ENCODE data around the gene GLT8D2.

Gene GLT8D2

GRCh38 chr12:104010606-104011169, 39.3 kb downstream of the GLT8D2 start:
- TF ChIP-seq, protein P1, sequence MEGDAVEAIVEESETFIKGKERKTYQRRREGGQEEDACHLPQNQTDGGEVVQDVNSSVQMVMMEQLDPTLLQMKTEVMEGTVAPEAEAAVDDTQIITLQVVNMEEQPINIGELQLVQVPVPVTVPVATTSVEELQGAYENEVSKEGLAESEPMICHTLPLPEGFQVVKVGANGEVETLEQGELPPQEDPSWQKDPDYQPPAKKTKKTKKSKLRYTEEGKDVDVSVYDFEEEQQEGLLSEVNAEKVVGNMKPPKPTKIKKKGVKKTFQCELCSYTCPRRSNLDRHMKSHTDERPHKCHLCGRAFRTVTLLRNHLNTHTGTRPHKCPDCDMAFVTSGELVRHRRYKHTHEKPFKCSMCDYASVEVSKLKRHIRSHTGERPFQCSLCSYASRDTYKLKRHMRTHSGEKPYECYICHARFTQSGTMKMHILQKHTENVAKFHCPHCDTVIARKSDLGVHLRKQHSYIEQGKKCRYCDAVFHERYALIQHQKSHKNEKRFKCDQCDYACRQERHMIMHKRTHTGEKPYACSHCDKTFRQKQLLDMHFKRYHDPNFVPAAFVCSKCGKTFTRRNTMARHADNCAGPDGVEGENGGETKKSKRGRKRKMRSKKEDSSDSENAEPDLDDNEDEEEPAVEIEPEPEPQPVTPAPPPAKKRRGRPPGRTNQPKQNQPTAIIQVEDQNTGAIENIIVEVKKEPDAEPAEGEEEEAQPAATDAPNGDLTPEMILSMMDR (IDR thresholded peaks at IDR 0.05; ENCODE audit: control insufficient read depth, extremely low read depth, insufficient read depth), result no peak
- H3K4me3 ChIP-seq (ENCODE audit: low read depth, low read length), result no peak overlapping the region
- no peak for DNase-seq (ENCODE audit: low read depth)

GRCh38 chr12:104010121-104010520, 39.9 kb downstream of the GLT8D2 start:
- TF ChIP-seq, protein P1 (IDR thresholded peaks at IDR 0.05; ENCODE audit: control insufficient read depth, extremely low read depth, insufficient read depth), result no peak
- no peak for DNase-seq (ENCODE audit: low read depth)

DNA sequence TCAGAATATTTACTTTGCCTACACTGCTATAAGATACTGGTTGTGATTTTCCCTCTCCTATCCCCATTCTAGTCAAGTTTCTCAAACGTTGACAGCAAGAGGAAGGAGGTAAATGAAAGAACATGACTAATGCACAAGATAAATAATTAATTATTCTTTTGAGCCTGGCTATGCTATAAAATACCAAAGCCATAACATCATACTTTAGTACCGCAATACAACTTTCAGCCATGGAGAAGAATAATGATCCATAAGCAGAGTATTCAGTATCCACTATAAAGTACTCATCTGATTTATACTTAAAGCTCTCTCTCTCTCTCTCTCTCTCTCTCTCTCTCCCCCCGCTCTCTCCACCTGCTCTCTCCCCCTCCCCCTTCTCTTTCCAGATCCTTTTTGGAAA, 43.1 kb downstream of the GLT8D2 start:
- DNase-seq (ENCODE audit: low read depth), result no peak
- TF ChIP-seq, protein P1 (IDR thresholded peaks at IDR 0.05; ENCODE audit: control insufficient read depth, extremely low read depth, insufficient read depth), result no peak

More at GRCh38 chr12:104010121-104010520, 39.9 kb downstream of the GLT8D2 start:
- no peak overlapping the region for H3K4me3 ChIP-seq (ENCODE audit: low read depth, low read length)

GRCh38 chr12:104003596-104003995, 46.4 kb downstream of the GLT8D2 start:
- DNase-seq (ENCODE audit: low read depth), result no peak
- H3K4me3 ChIP-seq (ENCODE audit: low read depth, low read length), result no peak overlapping the region
- TF ChIP-seq, protein P1 (IDR thresholded peaks at IDR 0.05; ENCODE audit: control insufficient read depth, extremely low read depth, insufficient read depth), result no peak

More for the DNA sequence above, 43.1 kb downstream of the GLT8D2 start:
- no peak overlapping the region for H3K4me3 ChIP-seq (ENCODE audit: low read depth, low read length)

GRCh38 chr12:104002686-104003085, 47.3 kb downstream of the GLT8D2 start:
- TF ChIP-seq, protein P1 (IDR thresholded peaks at IDR 0.05; ENCODE audit: control insufficient read depth, extremely low read depth, insufficient read depth), result no peak
- H3K4me3 ChIP-seq (ENCODE audit: low read depth, low read length), result no peak overlapping the region
- no peak for DNase-seq (ENCODE audit: low read depth)

DNA sequence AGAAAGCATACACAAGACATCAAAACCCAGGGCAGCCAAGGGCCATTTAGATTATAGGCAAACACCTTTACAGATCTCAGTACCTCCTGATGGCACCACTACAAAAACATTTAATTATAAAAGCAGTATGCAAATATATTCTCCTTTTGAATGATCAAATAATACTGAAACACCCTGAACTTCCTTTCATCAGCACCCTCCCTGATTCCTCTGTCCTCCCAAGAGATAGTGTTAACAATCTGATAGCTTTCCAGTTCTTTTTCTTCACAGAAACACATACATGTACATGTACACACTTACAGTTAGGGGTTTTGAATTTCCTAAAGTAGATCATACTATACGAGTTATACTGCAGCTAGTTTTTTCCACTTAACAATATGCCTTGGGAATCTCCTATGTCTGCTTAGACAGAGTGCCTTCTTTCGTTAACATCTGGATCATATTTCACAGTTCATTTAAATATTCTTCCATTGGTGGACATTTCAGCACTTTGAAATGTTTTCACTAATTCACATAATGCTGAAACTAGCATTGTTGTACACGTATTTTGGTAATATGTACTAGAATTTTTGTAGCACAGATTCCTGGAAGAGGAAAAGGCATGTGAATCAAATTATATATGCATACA, 49.1 kb downstream of the GLT8D2 start:
- H3K4me3 ChIP-seq (ENCODE audit: low read depth, low read length), result no peak overlapping the region

More for the DNA sequence above, 49.1 kb downstream of the GLT8D2 start:
- TF ChIP-seq, protein P1 (IDR thresholded peaks at IDR 0.05; ENCODE audit: control insufficient read depth, extremely low read depth, insufficient read depth), result no peak
- no peak for DNase-seq (ENCODE audit: low read depth)
